GM23338 (cell line): ENCODE data around the gene PDE4C. TPM values are rescaled to one million over a fixed set of nuclear protein-coding genes. Genes with fewer than 3 reads are reported as not detected.

ENCODE experiments used
- ATAC-seq: fragments of 200-7000 bp; cut with Tn5 transposase; 3 replicates; pipeline ENCODE4 v1.9.1; 2020
- DNase-seq: peaks from one replicate; pipeline ENCODE4 v3.0.0-alpha.2; 2015; ENCODE audit warnings: low spot score
- H2AFZ ChIP-seq: fragments of 200-600 bp; sonication (generic); 2 replicates; pipeline ENCODE4 v1.8.0; 2016; ENCODE audit warnings: antibody characterized with exemption, mild to moderate bottlenecking, moderate library complexity
- H3F3A ChIP-seq: fragments of 200-600 bp; sonication (generic); replicated peaks from 2 replicates; pipeline ENCODE4 v1.8.0; 2017; ENCODE audit warnings: antibody characterized with exemption, mixed run types, low read depth
- H3K27ac ChIP-seq: fragments of 200-600 bp; sonication (generic); 2 replicates; pipeline ENCODE4 v1.6.1; 2016; ENCODE audit warnings: low read depth
- H3K27me3 ChIP-seq: fragments of 200-600 bp; sonication (generic); 2 replicates; pipeline ENCODE4 v1.8.0; 2016; ENCODE audit warnings: mild to moderate bottlenecking, mixed run types, moderate library complexity; ENCODE audit not compliant: insufficient read depth
- H3K36me3 ChIP-seq: fragments of 200-600 bp; sonication (generic); 2 replicates; pipeline ENCODE4 v1.8.0; 2016; ENCODE audit warnings: mild to moderate bottlenecking; ENCODE audit not compliant: insufficient read depth
- H3K4me1 ChIP-seq: fragments of 200-600 bp; sonication (generic); 2 replicates; pipeline ENCODE4 v1.8.0; 2016; ENCODE audit warnings: mild to moderate bottlenecking, moderate library complexity; ENCODE audit not compliant: insufficient read depth
- H3K4me2 ChIP-seq: fragments of 200-600 bp; sonication (generic); 2 replicates; pipeline ENCODE4 v1.7.1; 2017; ENCODE audit warnings: mixed run types
- H3K4me3 ChIP-seq: fragments of 200-600 bp; sonication (generic); 2 replicates; pipeline ENCODE4 v1.6.1; 2016; ENCODE audit warnings: mixed run types
- H3K79me2 ChIP-seq: fragments of 200-600 bp; sonication (generic); replicated peaks from 2 replicates; pipeline ENCODE4 v1.8.0; 2017; ENCODE audit warnings: mild to moderate bottlenecking; ENCODE audit not compliant: insufficient read depth
- H3K9me2 ChIP-seq: fragments of 200-600 bp; sonication (generic); 2 replicates; pipeline ENCODE4 v1.8.0; 2017; ENCODE audit not compliant: insufficient read depth
- H4K20me1 ChIP-seq: fragments of 200-600 bp; sonication (generic); replicated peaks from 2 replicates; pipeline ENCODE4 v1.8.0; 2017; ENCODE audit warnings: mild to moderate bottlenecking; ENCODE audit not compliant: insufficient read depth
- H3K27ac Mint-ChIP-seq: 2 replicates; pipeline ENCODE4 v1.8.0; 2020; ENCODE audit warnings: inconsistent platforms, mild to moderate bottlenecking, moderate library complexity, mixed read lengths
- H3K27me3 Mint-ChIP-seq: 3 replicates; pipeline ENCODE4 v1.8.0; 2022; ENCODE audit warnings: low read depth, mild to moderate bottlenecking, moderate library complexity, mixed read lengths, inconsistent platforms; ENCODE audit not compliant: insufficient read depth, poor library complexity
- H3K36me3 Mint-ChIP-seq: 3 replicates; pipeline ENCODE4 v1.8.0; 2021; ENCODE audit warnings: low read depth, mild to moderate bottlenecking, inconsistent platforms, moderate library complexity, mixed read lengths
- H3K4me1 Mint-ChIP-seq: 3 replicates; pipeline ENCODE4 v1.8.0; 2020; ENCODE audit warnings: mild to moderate bottlenecking, inconsistent platforms, mixed read lengths
- H3K4me3 Mint-ChIP-seq: 3 replicates; pipeline ENCODE4 v1.8.0; 2021; ENCODE audit warnings: moderate library complexity, mild to moderate bottlenecking, inconsistent platforms, mixed read lengths
- H3K9me3 Mint-ChIP-seq: 3 replicates; pipeline ENCODE4 v1.8.0; 2020; ENCODE audit warnings: moderate library complexity, mild to moderate bottlenecking, inconsistent platforms, mixed read lengths
- CREB1 ChIP-seq: fragments of 250-450 bp; sonication (Bioruptor Pico); IDR thresholded peaks from 2 replicates; pipeline ENCODE4 v1.5.0; 2020; ENCODE audit warnings: low read depth, mild to moderate bottlenecking, moderate library complexity
- CTCF ChIP-seq, 2 experiments: fragments of 200-600 bp in 1 of 2; sonication (generic) in 1 of 2; conservative IDR thresholded peaks; 2 replicates each; pipeline versions ENCODE4 v1.5.1 to v1.6.1; 2016 to 2017; ENCODE audit warnings: antibody characterized with exemption in 2 of 2, low read depth in 2 of 2, mild to moderate bottlenecking in 2 of 2, moderate library complexity in 1 of 2
- ETS1 ChIP-seq: IDR thresholded peaks from 2 replicates; pipeline ENCODE4 v1.6.1; 2016; ENCODE audit warnings: antibody characterized with exemption
- EZH2 ChIP-seq: fragments of 200-600 bp; sonication (generic); IDR thresholded peaks from one replicate; pipeline ENCODE4 v1.8.0; 2017; ENCODE audit warnings: antibody characterized with exemption, mild to moderate bottlenecking, low read depth; ENCODE audit not compliant: unreplicated experiment
- EZH2phosphoT487 ChIP-seq: fragments of 200-600 bp; sonication (generic); IDR thresholded peaks from one replicate; pipeline ENCODE4 v1.8.1; 2018; ENCODE audit warnings: antibody characterized with exemption; ENCODE audit not compliant: unreplicated experiment
- JUNB ChIP-seq: IDR thresholded peaks from one replicate; pipeline ENCODE4 v1.6.1; 2016; ENCODE audit warnings: antibody characterized with exemption; ENCODE audit not compliant: unreplicated experiment
- NANOG ChIP-seq: IDR thresholded peaks from 2 replicates; pipeline ENCODE4 v1.6.1; 2016; ENCODE audit warnings: antibody characterized with exemption, borderline replicate concordance
- POLR2AphosphoS5 ChIP-seq: IDR thresholded peaks from 2 replicates; pipeline ENCODE4 v1.6.1; 2016; ENCODE audit warnings: antibody characterized with exemption, low read depth
- REST ChIP-seq: IDR thresholded peaks from one replicate; pipeline ENCODE4 v1.6.1; 2018; ENCODE audit warnings: antibody characterized with exemption; ENCODE audit not compliant: unreplicated experiment
- STAT1 ChIP-seq: IDR thresholded peaks from one replicate; pipeline ENCODE4 v1.6.1; 2016; ENCODE audit warnings: antibody characterized with exemption; ENCODE audit not compliant: unreplicated experiment
- ZNF331 ChIP-seq: fragments of 250-450 bp; sonication (Bioruptor Pico); IDR thresholded peaks from 2 replicates; pipeline ENCODE4 v1.5.0; 2020; ENCODE audit warnings: low read depth, mild to moderate bottlenecking, moderate library complexity
- polyA plus RNA-seq: library from polyadenylated mRNA; unstranded; fragments of >200 nt; fragmentation: Nextera tagmentation; extraction: Ambion mirVana; gene quantifications from 2 replicates; pipeline ENCODE4 v1.2.1, GENCODE V29; 2016
- total RNA-seq: library from RNA; depleted of rRNA; stranded (reverse); fragments of >200 nt; shearing (Covaris generic); gene quantifications from 2 replicates; pipeline ENCODE4 v1.2.3, GENCODE V29; 2014

PDE4C gene
- total and polyA plus RNA-seq, 2 experiments from 2014 or later = 1.6 to 3.6 TPM

GRCh38 chr19:18193388-18194180 lies 32.7 kb downstream of the PDE4C start (continued):
- TF ChIP-seq REST (no peak), CREB1 (CRISPR knock-in tag) (no peak), EZH2phosphoT487 (no peak), JUNB (no peak), POLR2AphosphoS5 (no peak), EZH2 (no peak), CTCF (conservative IDR thresholded peaks at IDR 0.05; ENCODE audit: low read depth in 2 of 2) (no peak), ZNF331 (no peak), STAT1 (no peak), NANOG (no peak)

GRCh38 chr19:18192673-18193387 lies 33.4 kb downstream of the PDE4C start, which contains the start of gene MPV17L2:
TSS of gene MPV17L2 (plus strand) at chr19:18193218. CDS start at chr19:18193282, 64 bp downstream.
- no peak within 1 kb of the TSS for H2AFZ ChIP-seq
- TF ChIP-seq CREB1 (CRISPR knock-in tag) (peak; percentile 88), POLR2AphosphoS5 (peak; percentile 75), NANOG (no peak), ETS1 (no peak)

More at GRCh38 chr19:18192673-18193387, 33.4 kb downstream of the PDE4C start, which contains the start of gene MPV17L2:
- Histone ChIP-seq H3K9me2 (no peaks in the 10 kb centered on the region), H3K27ac (peak within 1 kb of the TSS; percentile 68), H3K4me2 (peak within 1 kb of the TSS; percentile 95), H3K27me3 (no peaks in the 10 kb centered on the region), H3K36me3 (no peaks in the 10 kb centered on the region), H3K4me3 (peak within 1 kb of the TSS; percentile 96), H4K20me1 (peaks cover 15% of the 10 kb centered on the region), H3K4me1 (peaks cover 11% of the 10 kb centered on the region; the same call in 1 of the 2 replicates), H3K79me2 (peaks cover 6% of the 10 kb centered on the region), H3F3A (peaks cover 19% of the 10 kb centered on the region; the same call in 1 of the 2 replicates)
- Mint-ChIP-seq H3K27me3 (peaks cover 18% of the 10 kb centered on the region), H3K27ac (peak within 1 kb of the TSS; percentile 93), H3K9me3 (peaks cover 4% of the 10 kb centered on the region; the same call in 1 of the 3 replicates), H3K36me3 (peaks cover 11% of the 10 kb centered on the region; the same call in 2 of the 3 replicates), H3K4me1 (peaks cover 18% of the 10 kb centered on the region; the same call in 2 of the 3 replicates), H3K4me3 (peak within 1 kb of the TSS; percentile 89)
- peak; percentile 91 for ATAC-seq
- peak; percentile 100 for DNase-seq
